Type B pancreatic cell (in vitro differentiated cells): ENCODE results near the gene MRPL55. TPM values are rescaled to one million over a fixed set of nuclear protein-coding genes. Genes with fewer than 3 reads are reported as not detected.

Source experiments
- DNase-seq: peaks from one replicate; pipeline ENCODE4 v3.0.0; 2021; ENCODE audit warnings: mixed read lengths; ENCODE audit not compliant: unreplicated experiment; ENCODE audit errors: extremely low spot score
- H3K27ac Mint-ChIP-seq: 2 replicates; pipeline ENCODE4 v1.8.0; 2021; ENCODE audit warnings: mild to moderate bottlenecking, mixed read lengths
- H3K27me3 Mint-ChIP-seq: 2 replicates; pipeline ENCODE4 v1.8.0; 2021; ENCODE audit warnings: mixed read lengths
- H3K36me3 Mint-ChIP-seq: 2 replicates; pipeline ENCODE4 v1.8.0; 2021; ENCODE audit warnings: mixed read lengths
- H3K4me1 Mint-ChIP-seq: one replicate; pipeline ENCODE4 v1.8.0; 2021; ENCODE audit warnings: mixed read lengths; ENCODE audit not compliant: unreplicated experiment
- H3K4me3 Mint-ChIP-seq: 2 replicates; pipeline ENCODE4 v1.8.0; 2021; ENCODE audit warnings: mild to moderate bottlenecking, mixed read lengths
- H3K9me3 Mint-ChIP-seq: 2 replicates; pipeline ENCODE4 v1.8.0; 2021; ENCODE audit warnings: mixed read lengths
- total RNA-seq: library from RNA; stranded (reverse); gene quantifications from 2 replicates; pipeline ENCODE4 v1.2.1, GENCODE V29; 2021; ENCODE audit warnings: low replicate concordance
- TF ChIP-seq, protein P1 (sequence below): fragments of 200-600 bp; sonication (generic); conservative IDR thresholded peaks from 2 replicates; pipeline ENCODE4 v1.5.0; 2021; ENCODE audit warnings: antibody characterized with exemption, mild to moderate bottlenecking

MRPL55 gene
- total RNA-seq, 1 donor from 2014 or later: 47.4 TPM

GRCh38 chr1:228072658-228073043 lies 36.4 kb downstream of the MRPL55 start:
- H3K27ac Mint-ChIP-seq: no peak overlapping the region

GRCh38 chr1:228071839-228072657 lies 37.1 kb downstream of the MRPL55 start:
- no peaks in the 10 kb centered on the region for H3K36me3 Mint-ChIP-seq
- no peak for DNase-seq
- H3K27ac Mint-ChIP-seq: no peak overlapping the region
- peaks cover 5% of the 10 kb centered on the region for H3K4me1 Mint-ChIP-seq
- H3K4me3 Mint-ChIP-seq: no peak overlapping the region
- no peaks in the 10 kb centered on the region for H3K9me3 Mint-ChIP-seq
- TF ChIP-seq, protein P1, sequence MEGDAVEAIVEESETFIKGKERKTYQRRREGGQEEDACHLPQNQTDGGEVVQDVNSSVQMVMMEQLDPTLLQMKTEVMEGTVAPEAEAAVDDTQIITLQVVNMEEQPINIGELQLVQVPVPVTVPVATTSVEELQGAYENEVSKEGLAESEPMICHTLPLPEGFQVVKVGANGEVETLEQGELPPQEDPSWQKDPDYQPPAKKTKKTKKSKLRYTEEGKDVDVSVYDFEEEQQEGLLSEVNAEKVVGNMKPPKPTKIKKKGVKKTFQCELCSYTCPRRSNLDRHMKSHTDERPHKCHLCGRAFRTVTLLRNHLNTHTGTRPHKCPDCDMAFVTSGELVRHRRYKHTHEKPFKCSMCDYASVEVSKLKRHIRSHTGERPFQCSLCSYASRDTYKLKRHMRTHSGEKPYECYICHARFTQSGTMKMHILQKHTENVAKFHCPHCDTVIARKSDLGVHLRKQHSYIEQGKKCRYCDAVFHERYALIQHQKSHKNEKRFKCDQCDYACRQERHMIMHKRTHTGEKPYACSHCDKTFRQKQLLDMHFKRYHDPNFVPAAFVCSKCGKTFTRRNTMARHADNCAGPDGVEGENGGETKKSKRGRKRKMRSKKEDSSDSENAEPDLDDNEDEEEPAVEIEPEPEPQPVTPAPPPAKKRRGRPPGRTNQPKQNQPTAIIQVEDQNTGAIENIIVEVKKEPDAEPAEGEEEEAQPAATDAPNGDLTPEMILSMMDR: no peak
- peaks cover 32% of the 10 kb centered on the region for H3K27me3 Mint-ChIP-seq

More at GRCh38 chr1:228072658-228073043, 36.4 kb downstream of the MRPL55 start:
- Mint-ChIP-seq H3K27me3 (peaks cover 30% of the 10 kb centered on the region), H3K36me3 (no peaks in the 10 kb centered on the region), H3K4me1 (peaks cover 5% of the 10 kb centered on the region), H3K4me3 (no peak overlapping the region), H3K9me3 (no peaks in the 10 kb centered on the region)
- TF ChIP-seq, protein P1: no peak
- DNase-seq: no peak

GRCh38 chr1:228070851-228071250 lies 38.2 kb downstream of the MRPL55 start:
- TF ChIP-seq, protein P1: no peak
- peaks cover 5% of the 10 kb centered on the region for H3K4me1 Mint-ChIP-seq
- peaks cover 39% of the 10 kb centered on the region for H3K27me3 Mint-ChIP-seq
- H3K36me3 Mint-ChIP-seq: no peaks in the 10 kb centered on the region
- DNase-seq: no peak
- no peaks in the 10 kb centered on the region for H3K9me3 Mint-ChIP-seq
- H3K27ac Mint-ChIP-seq: no peak overlapping the region
- H3K4me3 Mint-ChIP-seq: no peak overlapping the region

DNA sequence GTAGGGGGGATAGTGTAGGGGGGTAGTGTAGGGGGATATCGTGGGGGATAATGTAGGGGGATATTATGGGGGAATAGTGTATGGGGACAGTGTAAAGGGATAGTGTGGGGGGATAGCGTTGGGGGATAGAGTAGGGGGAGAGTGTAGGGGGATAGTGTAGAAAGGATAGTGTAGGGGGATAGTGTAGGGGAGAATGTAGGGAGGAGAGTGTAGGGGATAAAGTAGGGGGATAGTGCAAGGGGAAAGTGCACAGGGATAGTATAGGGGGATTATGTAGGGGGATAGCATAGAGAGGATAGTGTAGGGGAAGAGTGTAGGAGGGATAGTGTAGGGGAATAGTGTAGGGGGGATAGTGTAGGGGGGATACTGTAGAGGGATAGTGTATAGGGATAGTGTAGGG lies 38.9 kb downstream of the MRPL55 start:
- TF ChIP-seq, protein P1: no peak
- no peak for DNase-seq
- H3K4me1 Mint-ChIP-seq: peaks cover 5% of the 10 kb centered on the region

GRCh38 chr1:228068359-228068758 lies 40.7 kb downstream of the MRPL55 start:
- Mint-ChIP-seq H3K27ac (no peak overlapping the region), H3K4me3 (no peak overlapping the region), H3K4me1 (no peaks in the 10 kb centered on the region), H3K27me3 (peaks cover 36% of the 10 kb centered on the region), H3K9me3 (no peaks in the 10 kb centered on the region), H3K36me3 (no peaks in the 10 kb centered on the region)
- TF ChIP-seq, protein P1: no peak
- DNase-seq: no peak

More for the DNA sequence above, 38.9 kb downstream of the MRPL55 start:
- Mint-ChIP-seq H3K9me3 (no peaks in the 10 kb centered on the region), H3K36me3 (no peaks in the 10 kb centered on the region), H3K4me3 (no peak overlapping the region), H3K27me3 (peaks cover 43% of the 10 kb centered on the region), H3K27ac (no peak overlapping the region)
